ENCODE data around the gene TRAPPC14.

GRCh38 chr7:100128637-100128963 lies 29.9 kb downstream of the TRAPPC14 start:
- TF ChIP-seq CTCF (IDR thresholded peaks at IDR 0.05) (no peak), POLR2A (IDR thresholded peaks at IDR 0.05) (no peak)
